Uterus (tissue), 2 donors: Measurements from ENCODE around the gene GLYR1.

Experiments used
- POLR2A ChIP-seq, 2 donors: fragments of 450-650 bp; IDR thresholded peaks; one replicate each; pipeline ENCODE4 v1.6.1; 2016; ENCODE audit warnings: antibody characterized with exemption in 2 of 2, mild to moderate bottlenecking in 1 of 2, moderate library complexity in 1 of 2
- TF ChIP-seq, protein P1 (sequence below), 4 experiments: fragments of 200-600 bp in 2 of 4; fragments of 450-650 bp in 2 of 4; sonication (generic) in 2 of 4; IDR thresholded peaks; one replicate each; pipeline ENCODE4 v1.5.1; 2016 to 2019; ENCODE audit warnings: antibody characterized with exemption in 4 of 4, mild to moderate bottlenecking in 2 of 4, moderate library complexity in 1 of 4

DNA sequence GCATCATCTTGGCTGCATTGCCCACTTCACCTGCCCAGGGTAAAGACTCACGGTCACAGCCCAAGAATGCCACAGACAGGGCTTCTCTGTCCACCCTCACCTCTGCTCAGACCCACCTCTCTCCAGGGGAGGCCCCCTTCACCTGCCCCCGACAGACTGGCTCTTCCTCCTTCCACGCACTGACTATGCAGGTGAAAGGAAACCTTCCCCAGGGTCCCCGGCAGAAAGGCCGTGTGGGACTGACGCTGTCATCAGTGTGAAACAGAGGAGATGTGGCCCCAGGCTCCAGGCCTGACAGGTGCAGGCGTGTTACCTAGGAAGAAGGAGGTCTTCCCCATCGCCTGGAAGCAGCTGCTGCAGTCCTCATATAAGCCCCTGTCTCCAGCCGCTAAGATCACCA, 35.3 kb downstream of the GLYR1 start:
- no peak for TF ChIP-seq POLR2A (IDR thresholded peaks at IDR 0.05)
- TF ChIP-seq, protein P1, sequence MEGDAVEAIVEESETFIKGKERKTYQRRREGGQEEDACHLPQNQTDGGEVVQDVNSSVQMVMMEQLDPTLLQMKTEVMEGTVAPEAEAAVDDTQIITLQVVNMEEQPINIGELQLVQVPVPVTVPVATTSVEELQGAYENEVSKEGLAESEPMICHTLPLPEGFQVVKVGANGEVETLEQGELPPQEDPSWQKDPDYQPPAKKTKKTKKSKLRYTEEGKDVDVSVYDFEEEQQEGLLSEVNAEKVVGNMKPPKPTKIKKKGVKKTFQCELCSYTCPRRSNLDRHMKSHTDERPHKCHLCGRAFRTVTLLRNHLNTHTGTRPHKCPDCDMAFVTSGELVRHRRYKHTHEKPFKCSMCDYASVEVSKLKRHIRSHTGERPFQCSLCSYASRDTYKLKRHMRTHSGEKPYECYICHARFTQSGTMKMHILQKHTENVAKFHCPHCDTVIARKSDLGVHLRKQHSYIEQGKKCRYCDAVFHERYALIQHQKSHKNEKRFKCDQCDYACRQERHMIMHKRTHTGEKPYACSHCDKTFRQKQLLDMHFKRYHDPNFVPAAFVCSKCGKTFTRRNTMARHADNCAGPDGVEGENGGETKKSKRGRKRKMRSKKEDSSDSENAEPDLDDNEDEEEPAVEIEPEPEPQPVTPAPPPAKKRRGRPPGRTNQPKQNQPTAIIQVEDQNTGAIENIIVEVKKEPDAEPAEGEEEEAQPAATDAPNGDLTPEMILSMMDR (IDR thresholded peaks at IDR 0.05), result no peak
